Hepatocyte (in vitro differentiated cells): ENCODE data around the gene STPG3. TPM values are rescaled to one million over a fixed set of nuclear protein-coding genes. Genes with fewer than 3 reads are reported as not detected.
A peak's percentile ranks its signal among the peaks of the same experiment; 100 is the strongest.

ENCODE experiments used
- DNase-seq: peaks from one replicate; pipeline ENCODE4 v3.0.0-alpha.2; 2016; ENCODE audit warnings: low spot score
- H2AFZ ChIP-seq: fragments of 200-600 bp; sonication (generic); 2 replicates; pipeline ENCODE4 v1.6.0; 2016; ENCODE audit warnings: antibody characterized with exemption, mild to moderate bottlenecking
- H3K27ac ChIP-seq: fragments of 200-600 bp; sonication (generic); 2 replicates; pipeline ENCODE4 v1.5.1; 2016; ENCODE audit warnings: mild to moderate bottlenecking
- H3K27me3 ChIP-seq: fragments of 200-600 bp; sonication (generic); 2 replicates; pipeline ENCODE4 v1.6.1; 2016
- H3K36me3 ChIP-seq: fragments of 200-600 bp; sonication (generic); replicated peaks from 2 replicates; pipeline ENCODE4 v1.5.1; 2016; ENCODE audit warnings: low read depth; ENCODE audit not compliant: insufficient read depth
- H3K4me1 ChIP-seq: fragments of 200-600 bp; sonication (generic); 2 replicates; pipeline ENCODE4 v1.5.1; 2016; ENCODE audit warnings: mild to moderate bottlenecking, moderate library complexity; ENCODE audit not compliant: insufficient read depth
- H3K4me2 ChIP-seq: fragments of 200-600 bp; sonication (generic); 2 replicates; pipeline ENCODE4 v1.6.0; 2016
- H3K4me3 ChIP-seq: fragments of 200-600 bp; sonication (generic); 2 replicates; pipeline ENCODE4 v1.5.1; 2016; ENCODE audit warnings: mild to moderate bottlenecking
- H3K79me2 ChIP-seq: fragments of 200-600 bp; sonication (generic); 2 replicates; pipeline ENCODE4 v1.6.0; 2017; ENCODE audit warnings: mild to moderate bottlenecking
- H3K9me2 ChIP-seq: fragments of 200-600 bp; sonication (generic); replicated peaks from 2 replicates; pipeline ENCODE4 v1.6.0; 2017; ENCODE audit warnings: mild to moderate bottlenecking; ENCODE audit not compliant: insufficient read depth
- H3K9me3 ChIP-seq: fragments of 200-600 bp; sonication (generic); 2 replicates; pipeline ENCODE4 v1.5.1; 2016; ENCODE audit warnings: low read depth, mild to moderate bottlenecking
- H4K20me1 ChIP-seq: fragments of 200-600 bp; sonication (generic); 2 replicates; pipeline ENCODE4 v1.6.0; 2016; ENCODE audit warnings: mild to moderate bottlenecking; ENCODE audit not compliant: insufficient read depth, poor library complexity, severe bottlenecking
- EZH2 ChIP-seq: fragments of 200-600 bp; sonication (generic); IDR thresholded peaks from 2 replicates; pipeline ENCODE4 v1.6.1; 2016; ENCODE audit warnings: antibody characterized with exemption, mild to moderate bottlenecking, borderline replicate concordance
- EZH2phosphoT487 ChIP-seq: fragments of 200-600 bp; sonication (generic); IDR thresholded peaks from one replicate; pipeline ENCODE4 v1.6.1; 2018; ENCODE audit warnings: antibody characterized with exemption, mild to moderate bottlenecking, low read depth, moderate library complexity; ENCODE audit not compliant: unreplicated experiment, severe bottlenecking
- WGBS: methylation state at CpG from one replicate; pipeline ENCODE4 v1.1.6; 2016; ENCODE audit warnings: low lambda C conversion rate; ENCODE audit errors: missing lambda C conversion rate; 5-methylcytosine and 5-hydroxymethylcytosine counted together
- polyA plus RNA-seq: library from polyadenylated mRNA; unstranded; fragments of >200 nt; fragmentation: Nextera tagmentation; extraction: Ambion mirVana; gene quantifications from 2 replicates; pipeline ENCODE4 v1.2.1, GENCODE V29; 2016
- total RNA-seq: library from RNA; depleted of rRNA; stranded (reverse); fragments of >200 nt; gene quantifications from 2 replicates; pipeline ENCODE4 v1.2.3, GENCODE V29; 2014
- TF ChIP-seq, protein P1 (sequence below): fragments of 200-600 bp; sonication (generic); IDR thresholded peaks from 2 replicates; pipeline ENCODE4 v1.5.1; 2016; ENCODE audit warnings: antibody characterized with exemption, mild to moderate bottlenecking; ENCODE audit not compliant: poor library complexity

The STPG3 gene
- total and polyA plus RNA-seq, 2 experiments from 2014 or later, result 1.5 TPM; not detected in 1

DNA sequence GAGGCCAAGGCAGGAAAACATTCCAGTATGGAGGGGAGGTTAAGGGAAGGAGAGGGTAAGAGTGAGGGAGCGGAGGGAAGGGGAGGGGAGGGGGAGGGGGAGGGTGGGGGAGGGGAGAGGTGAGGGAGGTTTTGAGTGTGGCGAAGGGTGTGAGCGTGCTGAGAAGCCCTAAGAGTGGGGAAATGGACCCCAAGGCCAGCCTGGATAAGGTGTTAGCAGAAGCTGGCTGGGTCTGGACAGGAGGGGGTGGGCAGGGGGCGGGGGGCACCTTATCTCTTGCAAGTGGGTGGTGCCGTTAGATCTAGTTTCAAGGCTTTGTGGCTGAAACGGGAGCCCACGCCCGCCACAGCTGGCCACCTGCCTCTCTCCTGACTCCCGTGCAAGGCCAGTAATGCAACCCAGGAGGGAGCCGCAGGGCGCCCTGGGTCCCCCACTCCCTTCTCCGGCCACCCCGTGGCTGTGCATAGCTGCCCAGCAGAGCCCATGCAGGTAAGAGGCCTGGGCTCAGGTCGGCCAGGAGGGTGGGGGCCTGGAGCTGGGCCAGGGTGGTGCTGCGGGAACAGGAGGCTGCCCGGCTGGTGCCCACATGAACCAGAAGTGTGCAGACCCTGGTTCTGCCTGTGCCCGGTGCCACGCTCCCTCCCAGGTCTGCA is 23.1 kb upstream of the STPG3 start:
- Histone ChIP-seq H3K27ac (no peak overlapping the region), H4K20me1 (no peaks in the 10 kb centered on the region), H3K4me1 (peaks cover 50% of the 10 kb centered on the region), H3K9me3 (no peaks in the 10 kb centered on the region), H3K79me2 (no peaks in the 10 kb centered on the region), H3K9me2 (no peaks in the 10 kb centered on the region), H3K4me2 (peak overlapping the region; percentile 29), H2AFZ (no peak overlapping the region), H3K27me3 (no peaks in the 10 kb centered on the region), H3K4me3 (no peak overlapping the region), H3K36me3 (no peaks in the 10 kb centered on the region)
- no peak for DNase-seq
- WGBS, result 64% methylated on average over 12 of the region's 18 CpGs
- no peak for TF ChIP-seq EZH2
- TF ChIP-seq, protein P1, sequence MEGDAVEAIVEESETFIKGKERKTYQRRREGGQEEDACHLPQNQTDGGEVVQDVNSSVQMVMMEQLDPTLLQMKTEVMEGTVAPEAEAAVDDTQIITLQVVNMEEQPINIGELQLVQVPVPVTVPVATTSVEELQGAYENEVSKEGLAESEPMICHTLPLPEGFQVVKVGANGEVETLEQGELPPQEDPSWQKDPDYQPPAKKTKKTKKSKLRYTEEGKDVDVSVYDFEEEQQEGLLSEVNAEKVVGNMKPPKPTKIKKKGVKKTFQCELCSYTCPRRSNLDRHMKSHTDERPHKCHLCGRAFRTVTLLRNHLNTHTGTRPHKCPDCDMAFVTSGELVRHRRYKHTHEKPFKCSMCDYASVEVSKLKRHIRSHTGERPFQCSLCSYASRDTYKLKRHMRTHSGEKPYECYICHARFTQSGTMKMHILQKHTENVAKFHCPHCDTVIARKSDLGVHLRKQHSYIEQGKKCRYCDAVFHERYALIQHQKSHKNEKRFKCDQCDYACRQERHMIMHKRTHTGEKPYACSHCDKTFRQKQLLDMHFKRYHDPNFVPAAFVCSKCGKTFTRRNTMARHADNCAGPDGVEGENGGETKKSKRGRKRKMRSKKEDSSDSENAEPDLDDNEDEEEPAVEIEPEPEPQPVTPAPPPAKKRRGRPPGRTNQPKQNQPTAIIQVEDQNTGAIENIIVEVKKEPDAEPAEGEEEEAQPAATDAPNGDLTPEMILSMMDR, result no peak
- TF ChIP-seq EZH2phosphoT487, result no peak

DNA sequence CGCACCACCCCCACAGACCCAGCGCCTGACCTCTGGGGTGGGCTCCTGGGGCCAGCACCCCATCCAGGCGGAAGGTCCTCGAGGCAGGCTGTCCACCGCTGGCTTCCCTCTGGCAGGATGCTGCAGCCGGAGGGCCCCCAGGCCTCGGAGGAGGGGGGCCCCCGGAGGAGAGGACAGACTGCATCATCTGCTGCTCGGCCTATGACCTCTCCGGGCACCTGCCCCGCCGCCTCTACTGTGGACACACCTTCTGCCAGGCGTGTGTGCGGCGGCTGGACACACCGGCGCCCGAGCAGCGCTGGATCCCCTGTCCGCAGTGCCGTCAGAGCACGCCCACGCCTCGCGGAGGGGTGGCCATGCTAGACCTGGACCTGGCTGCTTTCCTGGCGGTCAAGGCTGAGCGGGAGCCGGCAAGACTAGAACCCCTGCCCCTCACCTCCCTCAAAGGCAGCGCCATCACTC is 22.5 kb upstream of the STPG3 start:
- Histone ChIP-seq H3K4me3 (no peak overlapping the region), H3K4me1 (peaks cover 49% of the 10 kb centered on the region), H2AFZ (no peak overlapping the region), H3K79me2 (no peaks in the 10 kb centered on the region), H3K4me2 (peak overlapping the region; percentile 29), H3K36me3 (no peaks in the 10 kb centered on the region), H3K9me2 (no peaks in the 10 kb centered on the region), H3K27me3 (no peaks in the 10 kb centered on the region), H4K20me1 (no peaks in the 10 kb centered on the region), H3K27ac (no peak overlapping the region), H3K9me3 (no peaks in the 10 kb centered on the region)
- WGBS, result 90% methylated on average over 25 of the region's 29 CpGs
- no peak for DNase-seq
- TF ChIP-seq EZH2 (no peak), EZH2phosphoT487 (no peak)
- TF ChIP-seq, protein P1, result no peak

DNA sequence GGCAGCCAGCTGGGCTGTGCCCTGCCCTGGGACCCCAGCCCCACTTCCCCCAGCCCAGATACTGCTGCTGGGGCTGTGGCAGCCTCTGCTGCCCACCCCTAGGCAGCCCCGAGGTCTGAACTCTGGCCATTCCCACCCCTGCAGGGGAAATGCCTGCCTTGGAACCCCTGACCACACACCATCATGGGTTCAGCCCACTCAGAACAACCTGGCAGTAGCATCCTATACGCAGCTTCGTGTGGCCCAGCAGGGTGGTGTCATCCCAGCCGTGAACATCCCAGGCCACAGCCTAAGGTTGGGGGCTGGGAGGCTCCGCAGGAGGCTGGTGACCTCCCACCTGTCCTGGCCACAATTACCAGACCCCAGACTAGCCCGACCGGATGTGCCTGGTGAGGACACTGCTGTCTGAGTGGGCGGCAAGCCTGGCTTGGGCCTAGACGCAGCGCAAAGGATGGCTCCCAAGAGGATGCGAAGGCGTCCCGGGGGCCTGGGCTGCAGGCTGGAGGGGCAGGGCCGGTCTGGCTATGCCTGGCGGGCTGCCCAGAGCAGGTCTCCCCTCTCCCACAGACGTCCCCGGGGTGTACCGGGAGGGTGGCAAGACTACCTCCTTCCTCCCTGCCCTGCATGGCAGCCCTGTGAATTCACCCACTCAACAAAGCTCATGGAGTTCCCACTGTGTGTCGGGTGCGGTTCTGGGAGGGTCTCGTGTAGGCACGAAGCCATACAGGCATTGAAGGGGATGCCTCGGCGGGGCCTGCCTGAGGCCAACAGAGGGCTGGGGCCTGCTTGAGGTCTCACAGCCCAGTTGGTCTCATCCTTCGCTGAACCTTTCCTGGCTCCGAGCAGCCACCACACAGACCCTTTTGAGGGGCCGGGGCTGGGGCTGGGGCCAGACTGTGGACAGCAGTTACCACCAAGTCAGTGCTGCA is 21.9 kb upstream of the STPG3 start:
- no peaks in the 10 kb centered on the region for H3K79me2 ChIP-seq
- H3K27me3 ChIP-seq, result no peaks in the 10 kb centered on the region
- no peak overlapping the region for H2AFZ ChIP-seq
- TF ChIP-seq EZH2, result no peak
- TF ChIP-seq, protein P1, result no peak
- TF ChIP-seq EZH2phosphoT487, result no peak
- H3K9me2 ChIP-seq, result no peaks in the 10 kb centered on the region
- DNase-seq, result no peak
- no peak overlapping the region for H3K4me3 ChIP-seq
- peak overlapping the region; percentile 87 for H3K27ac ChIP-seq
- no peaks in the 10 kb centered on the region for H4K20me1 ChIP-seq
- H3K9me3 ChIP-seq, result no peaks in the 10 kb centered on the region
- H3K36me3 ChIP-seq, result no peaks in the 10 kb centered on the region
- peaks cover 45% of the 10 kb centered on the region for H3K4me1 ChIP-seq
- peak overlapping the region; percentile 50 for H3K4me2 ChIP-seq
- 90% methylated on average over 25 of the region's 27 CpGs for WGBS
